Measurements from ENCODE around the gene PHF3.

PHF3 gene

DNA sequence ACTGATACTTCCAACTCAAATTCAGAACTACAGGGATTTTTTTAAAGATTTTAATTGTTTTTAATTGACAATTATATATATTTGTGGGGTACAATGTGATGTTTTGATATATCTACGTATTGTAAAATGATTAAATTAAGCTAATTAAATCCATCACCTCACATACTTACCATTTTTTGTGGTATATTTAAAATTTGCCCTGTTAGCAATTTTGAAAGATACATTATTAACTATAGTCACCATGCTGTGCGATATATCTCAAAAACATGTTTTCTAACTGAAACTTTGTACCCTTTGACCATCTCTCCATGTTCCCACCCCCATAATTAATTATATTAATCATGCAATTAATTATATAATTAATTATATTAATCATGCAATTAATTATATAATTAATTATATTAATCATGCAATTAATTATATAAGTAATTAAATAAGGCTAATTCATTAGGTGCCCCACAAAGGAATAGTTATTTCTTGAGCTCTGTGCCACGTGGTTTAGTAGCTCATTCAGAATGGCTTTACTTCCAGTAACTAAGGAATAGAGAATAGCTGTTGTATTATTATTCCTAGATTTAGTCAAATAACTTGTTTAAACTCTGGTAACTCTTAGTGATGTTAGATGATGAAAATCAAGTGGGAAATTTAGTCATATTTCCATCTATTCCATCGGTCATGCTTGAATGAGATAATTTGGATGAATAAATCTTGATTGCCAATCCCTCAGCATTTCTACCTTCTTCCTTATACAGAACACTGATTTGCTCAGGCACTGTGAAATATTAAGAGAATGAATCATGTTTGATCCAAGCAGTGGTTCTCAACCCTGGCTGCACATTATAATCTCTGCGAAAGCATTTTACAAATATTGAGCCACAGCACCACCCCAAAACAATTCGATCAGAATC lies 38.2 kb upstream of the PHF3 start:
- H3K36me3 ChIP-seq (ENCODE audit: low read length) = no peaks in the 10 kb centered on the region
- H3K27ac ChIP-seq (ENCODE audit: low read depth, low read length) = no peak overlapping the region
- H3K27me3 ChIP-seq (ENCODE audit: low read length) = no peaks in the 10 kb centered on the region
- no peaks in the 10 kb centered on the region for H3K9me3 ChIP-seq (ENCODE audit: insufficient read depth, low read length)
- peak overlapping the region; percentile 55 for H3K4me2 ChIP-seq (ENCODE audit: low read depth, low read length, poor library complexity, severe bottlenecking)
- no peak overlapping the region for H3K4me3 ChIP-seq (ENCODE audit: insufficient read depth, low read length, poor library complexity, severe bottlenecking)
- no peak for TF ChIP-seq EZH2phosphoT487 (conservative IDR thresholded peaks at IDR 0.05; ENCODE audit: low read length)
- TF ChIP-seq, protein P1, sequence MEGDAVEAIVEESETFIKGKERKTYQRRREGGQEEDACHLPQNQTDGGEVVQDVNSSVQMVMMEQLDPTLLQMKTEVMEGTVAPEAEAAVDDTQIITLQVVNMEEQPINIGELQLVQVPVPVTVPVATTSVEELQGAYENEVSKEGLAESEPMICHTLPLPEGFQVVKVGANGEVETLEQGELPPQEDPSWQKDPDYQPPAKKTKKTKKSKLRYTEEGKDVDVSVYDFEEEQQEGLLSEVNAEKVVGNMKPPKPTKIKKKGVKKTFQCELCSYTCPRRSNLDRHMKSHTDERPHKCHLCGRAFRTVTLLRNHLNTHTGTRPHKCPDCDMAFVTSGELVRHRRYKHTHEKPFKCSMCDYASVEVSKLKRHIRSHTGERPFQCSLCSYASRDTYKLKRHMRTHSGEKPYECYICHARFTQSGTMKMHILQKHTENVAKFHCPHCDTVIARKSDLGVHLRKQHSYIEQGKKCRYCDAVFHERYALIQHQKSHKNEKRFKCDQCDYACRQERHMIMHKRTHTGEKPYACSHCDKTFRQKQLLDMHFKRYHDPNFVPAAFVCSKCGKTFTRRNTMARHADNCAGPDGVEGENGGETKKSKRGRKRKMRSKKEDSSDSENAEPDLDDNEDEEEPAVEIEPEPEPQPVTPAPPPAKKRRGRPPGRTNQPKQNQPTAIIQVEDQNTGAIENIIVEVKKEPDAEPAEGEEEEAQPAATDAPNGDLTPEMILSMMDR (IDR thresholded peaks at IDR 0.05; ENCODE audit: insufficient read depth, low read length, poor library complexity, severe bottlenecking) = no peak
- no peaks in the 10 kb centered on the region for H4K20me1 ChIP-seq (ENCODE audit: low read depth, low read length)
- no peak overlapping the region for H3K9ac ChIP-seq (ENCODE audit: low read length)
- H3K9me2 ChIP-seq (replicated peaks; ENCODE audit: insufficient read depth, low read length) = no peaks in the 10 kb centered on the region
- no peaks in the 10 kb centered on the region for H3K79me2 ChIP-seq (ENCODE audit: insufficient read depth, low read length)
- peak overlapping the region; percentile 86 for H2AFZ ChIP-seq (ENCODE audit: low read depth, low read length, severe bottlenecking)
- no peaks in the 10 kb centered on the region for H3F3A ChIP-seq (ENCODE audit: insufficient read depth)

DNA sequence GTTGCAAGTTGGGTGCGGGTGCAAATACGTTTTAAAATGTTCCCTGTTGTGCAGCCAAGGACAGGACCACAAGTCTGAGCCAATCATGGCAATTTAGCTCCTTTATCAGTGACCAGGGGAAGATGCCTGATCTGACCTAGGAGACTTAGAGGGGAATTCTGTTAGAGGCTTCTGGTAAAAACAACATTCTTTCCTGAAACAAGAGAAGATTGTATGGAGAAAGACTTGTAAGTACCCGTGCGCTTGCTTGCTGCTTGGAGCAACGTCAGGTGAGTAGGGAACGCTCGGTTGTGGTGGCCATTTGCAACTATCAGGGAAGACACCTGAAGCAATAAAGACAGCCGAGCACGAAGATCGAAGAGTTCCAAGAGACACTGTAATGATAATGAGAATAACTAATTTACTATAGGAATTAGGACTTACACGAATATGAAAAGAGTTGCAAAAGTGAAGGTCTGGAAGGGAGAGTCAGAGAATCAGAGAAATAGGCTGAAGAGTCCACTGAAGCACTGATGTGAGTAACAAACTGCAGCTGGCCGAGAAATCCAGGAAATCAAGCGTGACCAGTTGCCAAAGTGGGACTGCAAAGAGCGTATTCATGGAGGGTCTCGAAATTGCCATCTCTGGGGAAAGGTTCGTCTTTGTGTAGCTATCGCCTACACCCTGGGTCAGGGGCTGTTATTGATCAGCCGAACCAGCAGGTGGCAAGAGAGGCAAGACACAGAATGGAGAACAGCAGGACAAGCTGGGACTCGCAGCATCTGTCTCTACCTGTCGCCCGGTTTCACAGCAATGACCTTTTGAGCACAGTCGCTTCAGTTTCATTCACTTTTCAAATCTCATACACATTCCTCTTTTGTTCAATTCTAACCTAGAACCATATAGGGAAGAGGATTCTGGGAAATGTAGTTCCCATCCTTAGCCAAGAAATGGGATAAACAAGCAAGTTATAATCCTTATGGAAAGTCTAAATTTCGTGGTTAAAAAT lies 37.3 kb upstream of the PHF3 start:
- Histone ChIP-seq H2AFZ (ENCODE audit: low read depth, low read length, severe bottlenecking) (peak overlapping the region; percentile 86), H3F3A (ENCODE audit: insufficient read depth) (no peaks in the 10 kb centered on the region), H3K27ac (ENCODE audit: low read depth, low read length) (no peak overlapping the region), H3K4me3 (ENCODE audit: insufficient read depth, low read length, poor library complexity, severe bottlenecking) (peak overlapping the region; percentile 25), H3K9me3 (ENCODE audit: insufficient read depth, low read length) (no peaks in the 10 kb centered on the region), H3K4me2 (ENCODE audit: low read depth, low read length, poor library complexity, severe bottlenecking) (peak overlapping the region; percentile 55), H4K20me1 (ENCODE audit: low read depth, low read length) (no peaks in the 10 kb centered on the region), H3K27me3 (ENCODE audit: low read length) (no peaks in the 10 kb centered on the region), H3K9ac (ENCODE audit: low read length) (peak overlapping the region; percentile 16; the same call in 1 of the 2 replicates), H3K79me2 (ENCODE audit: insufficient read depth, low read length) (no peaks in the 10 kb centered on the region), H3K9me2 (replicated peaks; ENCODE audit: insufficient read depth, low read length) (no peaks in the 10 kb centered on the region), H3K36me3 (ENCODE audit: low read length) (no peaks in the 10 kb centered on the region)
- no peak for TF ChIP-seq EZH2phosphoT487 (conservative IDR thresholded peaks at IDR 0.05; ENCODE audit: low read length)
- TF ChIP-seq, protein P1 (IDR thresholded peaks at IDR 0.05; ENCODE audit: insufficient read depth, low read length, poor library complexity, severe bottlenecking) = peak; percentile 65

DNA sequence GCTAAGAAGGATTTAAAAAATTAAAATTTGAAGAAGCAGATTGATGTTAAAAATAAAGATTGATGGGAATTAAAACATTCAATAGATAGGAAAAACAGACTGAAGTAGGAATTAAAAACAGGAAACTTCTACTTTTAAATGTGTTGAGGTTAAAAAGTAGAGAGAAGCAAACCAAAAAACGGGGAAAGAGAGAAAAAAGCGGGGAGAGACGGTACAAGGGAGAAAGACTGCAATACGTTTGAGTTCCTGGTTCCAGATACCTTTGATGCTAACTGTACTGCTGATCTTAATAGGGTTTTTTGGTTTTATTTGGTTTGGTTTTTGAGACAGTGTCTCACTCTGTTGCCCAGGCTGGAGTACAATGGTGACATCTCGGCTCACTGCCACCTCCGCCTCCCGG lies 36.4 kb upstream of the PHF3 start:
- Histone ChIP-seq H3K4me2 (ENCODE audit: low read depth, low read length, poor library complexity, severe bottlenecking) (peak overlapping the region; percentile 55), H3K79me2 (ENCODE audit: insufficient read depth, low read length) (no peaks in the 10 kb centered on the region), H3K9me2 (replicated peaks; ENCODE audit: insufficient read depth, low read length) (no peaks in the 10 kb centered on the region), H3K9me3 (ENCODE audit: insufficient read depth, low read length) (no peaks in the 10 kb centered on the region), H3K27ac (ENCODE audit: low read depth, low read length) (no peak overlapping the region), H3F3A (ENCODE audit: insufficient read depth) (no peaks in the 10 kb centered on the region), H3K9ac (ENCODE audit: low read length) (no peak overlapping the region), H4K20me1 (ENCODE audit: low read depth, low read length) (no peaks in the 10 kb centered on the region), H3K36me3 (ENCODE audit: low read length) (no peaks in the 10 kb centered on the region), H3K27me3 (ENCODE audit: low read length) (no peaks in the 10 kb centered on the region), H2AFZ (ENCODE audit: low read depth, low read length, severe bottlenecking) (peak overlapping the region; percentile 86), H3K4me3 (ENCODE audit: insufficient read depth, low read length, poor library complexity, severe bottlenecking) (no peak overlapping the region)
- TF ChIP-seq, protein P1 (IDR thresholded peaks at IDR 0.05; ENCODE audit: insufficient read depth, low read length, poor library complexity, severe bottlenecking) = no peak
- TF ChIP-seq EZH2phosphoT487 (conservative IDR thresholded peaks at IDR 0.05; ENCODE audit: low read length) = no peak
